Lung (tissue), 12 donors: ENCODE data around the gene AZU1. TPM values are rescaled to one million over a fixed set of nuclear protein-coding genes. Genes with fewer than 3 reads are reported as not detected.

Experiments
- ATAC-seq: fragments of 200-7000 bp; cut with Tn5 transposase; one replicate; pipeline ENCODE4 v1.9.1; 2020; ENCODE audit warnings: moderate number of reproducible peaks; ENCODE audit not compliant: insufficient read depth, low FRiP score
- DNase-seq, 3 donors: peaks; one replicate each; pipeline ENCODE4 v3.0.0-alpha.2; 2013 to 2017
- H3K27ac ChIP-seq, 2 donors: one replicate each; pipeline ENCODE4 v1.5.1; 2013; ENCODE audit warnings: mild to moderate bottlenecking in 2 of 2, moderate library complexity in 2 of 2, control low read depth in 1 of 2, inconsistent platforms in 1 of 2, low read depth in 1 of 2, low read length in 1 of 2
- H3K27me3 ChIP-seq, 3 donors: one replicate each; pipeline ENCODE4 v1.5.1; 2013; ENCODE audit warnings: low read length in 2 of 3; ENCODE audit not compliant: control insufficient read depth in 3 of 3, insufficient read depth in 3 of 3
- H3K36me3 ChIP-seq, 4 donors: one replicate each; pipeline ENCODE4 v1.5.1; 2013; ENCODE audit warnings: low read length in 4 of 4, mild to moderate bottlenecking in 1 of 4, moderate library complexity in 1 of 4; ENCODE audit not compliant: control insufficient read depth in 4 of 4, insufficient read depth in 4 of 4
- H3K4me1 ChIP-seq, 5 donors: one replicate each; pipeline ENCODE4 v1.5.1; 2013; ENCODE audit warnings: low read length in 5 of 5, mild to moderate bottlenecking in 2 of 5, moderate library complexity in 1 of 5; ENCODE audit not compliant: control insufficient read depth in 5 of 5, insufficient read depth in 5 of 5
- H3K4me3 ChIP-seq: one replicate; pipeline ENCODE4 v1.5.1; 2013; ENCODE audit warnings: mild to moderate bottlenecking, control low read depth, moderate library complexity
- H3K9ac ChIP-seq, 2 donors: one replicate each; pipeline ENCODE4 v1.5.1; 2013; ENCODE audit warnings: low read length in 2 of 2, control low read depth in 1 of 2; ENCODE audit not compliant: insufficient read depth in 1 of 2
- H3K9me3 ChIP-seq, 4 donors: one replicate each; pipeline ENCODE4 v1.5.1; 2013; ENCODE audit warnings: low read length in 3 of 4, mild to moderate bottlenecking in 1 of 4, moderate library complexity in 1 of 4; ENCODE audit not compliant: control insufficient read depth in 4 of 4, insufficient read depth in 3 of 4
- WGBS, 2 donors: extraction: QIAGEN DNeasy Blood & Tissue Kit; methylation state at CpG; one replicate each; pipeline ENCODE4 v1.1.7; 2013; 5-methylcytosine and 5-hydroxymethylcytosine counted together
- polyA plus RNA-seq, 2 donors: library from polyadenylated mRNA; stranded (reverse); fragments of 200-250 nt; gene quantifications; one replicate each; pipeline ENCODE4 v1.2.1, GENCODE V29; 2013
- total RNA-seq, 2 donors: library from RNA; depleted of rRNA in 1 of 2; stranded (reverse); fragments of >200 nt in 1 of 2; gene quantifications; one replicate each; pipeline ENCODE4 v1.2.1, GENCODE V29; 2014 to 2021
- TF ChIP-seq, protein P1 (sequence below): IDR thresholded peaks from 2 replicates; pipeline ENCODE4 v1.5.1; 2012; ENCODE audit warnings: mild to moderate bottlenecking; ENCODE audit errors: control extremely low read depth, extremely low read depth
- donor health status: control.
- donor health status: control.
- donor health status: Bipolar disorder and iron deficiency.
- donor health status: healthy.
- donor health status: DM: yes; HTN: yes; CAD: no.

AZU1 gene
- total and polyA plus RNA-seq, 4 donors, result 2.0 to 9.8 (median 4.4) TPM

DNA sequence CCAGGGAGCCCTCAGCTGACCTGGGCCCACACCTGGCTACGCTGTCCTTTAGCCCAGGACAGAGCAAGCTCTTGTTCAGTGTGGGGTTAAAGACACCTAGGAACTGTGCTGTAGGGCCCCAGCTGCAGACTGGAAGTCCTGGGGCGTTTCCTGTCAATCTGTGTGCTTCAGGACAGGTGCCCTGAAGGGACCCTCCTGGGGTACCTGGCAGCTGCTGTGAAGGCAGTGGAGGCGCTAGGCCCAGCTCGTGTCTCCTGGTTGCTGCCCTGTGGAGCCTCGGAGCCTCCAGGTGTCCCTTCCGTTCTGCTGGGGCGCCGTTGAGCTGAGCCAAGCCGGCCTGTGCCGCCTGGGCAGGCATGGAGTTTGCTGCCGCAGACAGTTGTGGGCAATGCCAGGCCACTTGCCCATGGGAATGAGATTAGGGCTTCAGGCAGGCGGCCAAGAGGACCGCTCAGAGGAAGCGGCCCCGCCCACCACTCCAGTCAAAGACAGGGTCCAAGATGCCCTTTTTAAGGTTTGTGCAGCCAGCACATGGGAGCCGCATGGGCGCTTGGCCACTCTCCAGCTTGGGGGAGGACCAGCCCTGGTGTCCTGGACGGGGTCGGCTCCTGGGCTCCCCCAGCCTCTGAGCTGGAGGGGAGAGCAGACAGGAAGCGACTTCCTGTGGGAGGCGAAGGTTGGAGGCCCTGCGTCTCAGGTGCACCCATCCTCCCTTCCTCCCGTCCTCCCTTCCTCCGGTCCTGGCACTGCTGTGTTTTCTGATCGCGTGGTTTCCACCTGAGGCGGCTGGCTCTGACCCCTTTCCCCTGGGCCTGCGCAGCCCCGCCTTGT is 26.4 kb upstream of the AZU1 start:
- Histone ChIP-seq H3K4me1 (peaks cover 12 to 39% (median 33%) of the 10 kb centered on the region in 5 donors), H3K36me3 (peaks cover 18 to 49% (median 35%) of the 10 kb centered on the region in 4 donors), H3K27me3 (no peaks in the 10 kb centered on the region), H3K27ac (peak overlapping the region; percentile 50 to 78), H3K9me3 (no peaks in the 10 kb centered on the region), H3K4me3 (no peak overlapping the region), H3K9ac (no peak overlapping the region)
- DNase-seq (peak in 2 of 3 donors; percentile 47 to 54), ATAC-seq (no peak)
- WGBS, 2 donors, result 31 to 52% methylated on average over 28 to 29 of the region's 29 CpGs
- TF ChIP-seq, protein P1, sequence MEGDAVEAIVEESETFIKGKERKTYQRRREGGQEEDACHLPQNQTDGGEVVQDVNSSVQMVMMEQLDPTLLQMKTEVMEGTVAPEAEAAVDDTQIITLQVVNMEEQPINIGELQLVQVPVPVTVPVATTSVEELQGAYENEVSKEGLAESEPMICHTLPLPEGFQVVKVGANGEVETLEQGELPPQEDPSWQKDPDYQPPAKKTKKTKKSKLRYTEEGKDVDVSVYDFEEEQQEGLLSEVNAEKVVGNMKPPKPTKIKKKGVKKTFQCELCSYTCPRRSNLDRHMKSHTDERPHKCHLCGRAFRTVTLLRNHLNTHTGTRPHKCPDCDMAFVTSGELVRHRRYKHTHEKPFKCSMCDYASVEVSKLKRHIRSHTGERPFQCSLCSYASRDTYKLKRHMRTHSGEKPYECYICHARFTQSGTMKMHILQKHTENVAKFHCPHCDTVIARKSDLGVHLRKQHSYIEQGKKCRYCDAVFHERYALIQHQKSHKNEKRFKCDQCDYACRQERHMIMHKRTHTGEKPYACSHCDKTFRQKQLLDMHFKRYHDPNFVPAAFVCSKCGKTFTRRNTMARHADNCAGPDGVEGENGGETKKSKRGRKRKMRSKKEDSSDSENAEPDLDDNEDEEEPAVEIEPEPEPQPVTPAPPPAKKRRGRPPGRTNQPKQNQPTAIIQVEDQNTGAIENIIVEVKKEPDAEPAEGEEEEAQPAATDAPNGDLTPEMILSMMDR, result no peak

DNA sequence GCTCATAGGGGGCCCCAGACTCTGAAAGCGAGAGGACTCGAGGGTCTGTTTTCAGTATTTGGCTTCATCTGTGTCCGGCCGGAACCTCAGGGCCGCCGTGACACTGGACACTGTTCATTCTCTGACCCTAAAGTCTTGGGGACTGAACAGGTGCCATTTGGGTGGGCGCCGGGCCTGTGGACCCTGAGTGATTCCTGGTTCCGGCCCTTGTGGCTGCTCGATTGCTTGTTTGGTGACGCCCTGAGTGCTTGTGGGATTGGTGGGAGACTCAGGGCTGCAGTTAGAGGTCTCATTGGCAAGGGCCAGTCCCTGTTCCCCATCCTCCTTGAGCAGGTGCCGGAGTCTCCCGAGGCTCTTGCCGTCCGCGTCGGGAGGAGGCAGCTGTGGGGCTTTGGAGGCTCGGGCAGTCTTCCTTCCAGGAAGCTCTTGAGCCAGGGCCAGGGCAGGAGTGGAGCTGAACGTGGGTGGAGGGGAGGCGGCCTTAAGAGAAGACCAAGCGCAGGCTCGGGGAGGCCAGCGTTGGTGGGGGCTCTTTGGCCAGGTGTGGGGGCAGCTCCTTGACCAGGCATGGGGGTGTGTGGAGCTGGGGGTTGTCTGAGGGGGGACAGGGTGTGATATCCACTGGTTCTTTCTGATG is 25.7 kb upstream of the AZU1 start:
- H3K4me3 ChIP-seq, result no peak overlapping the region

DNA sequence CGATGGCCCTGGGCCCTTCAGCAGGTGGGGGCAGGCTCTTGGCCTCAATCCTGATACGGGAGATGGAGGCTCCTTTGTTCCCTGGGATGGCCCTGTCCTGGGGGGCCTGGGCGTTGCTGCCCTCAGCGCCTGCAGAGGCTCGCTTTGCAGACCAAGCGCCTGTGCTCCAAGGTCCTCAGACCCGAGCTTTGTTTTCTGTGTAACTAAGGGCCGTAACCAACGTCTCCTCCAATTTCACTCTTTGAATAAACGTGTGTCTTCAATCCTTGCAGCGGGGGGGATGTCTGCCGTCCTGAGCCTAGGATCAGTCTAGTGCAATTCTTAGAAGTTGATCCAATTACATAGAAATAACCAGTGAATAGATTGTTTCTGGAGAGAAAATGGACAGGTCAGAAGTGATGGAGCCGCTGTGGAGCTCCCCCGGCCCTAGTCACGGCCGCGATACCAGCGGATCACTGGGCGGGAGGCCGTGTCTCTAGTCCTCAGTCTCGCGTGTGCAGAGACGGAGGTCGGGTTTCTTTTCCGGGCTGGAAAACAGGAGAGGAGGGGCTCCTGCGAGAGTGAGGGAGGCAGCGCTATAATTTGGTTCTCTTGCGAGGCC is 25.0 kb upstream of the AZU1 start:
- Histone ChIP-seq H3K4me3 (no peak overlapping the region), H3K9me3 (no peaks in the 10 kb centered on the region), H3K36me3 (peaks cover 24 to 63% (median 44%) of the 10 kb centered on the region in 4 donors), H3K27me3 (no peaks in the 10 kb centered on the region), H3K9ac (no peak overlapping the region), H3K27ac (peak overlapping the region in 1 of 2 donors; percentile 78), H3K4me1 (peaks cover 12 to 39% (median 31%) of the 10 kb centered on the region in 5 donors)
- TF ChIP-seq, protein P1, result no peak
- DNase-seq (no peak), ATAC-seq (no peak)
- WGBS, 2 donors, result 52 to 74% methylated on average over 28 of the region's 28 CpGs

More for the DNA sequence above, 25.7 kb upstream of the AZU1 start:
- 36 to 65% methylated on average over 22 to 23 of the region's 23 CpGs for WGBS, 2 donors
- ATAC-seq, result peak; percentile 17
- no peaks in the 10 kb centered on the region for H3K9me3 ChIP-seq
- DNase-seq, result no peak
- H3K27ac ChIP-seq, result peak overlapping the region in 1 of 2 donors; percentile 78
- H3K36me3 ChIP-seq, result peaks cover 20 to 57% (median 40%) of the 10 kb centered on the region in 4 donors
- H3K9ac ChIP-seq, result no peak overlapping the region
- TF ChIP-seq, protein P1, result no peak
- peaks cover 12 to 39% (median 31%) of the 10 kb centered on the region in 5 donors for H3K4me1 ChIP-seq
- H3K27me3 ChIP-seq, result no peaks in the 10 kb centered on the region
